T-helper 2 cell treated with Interferon-gamma antibody and Interleukin-4, amounts not matched to agents 5 μg/mL and 100 μg/mL, for 36 hours (primary cell): ENCODE results near the gene LMX1A.

Experiments used
- DNase-seq: peaks from one replicate; pipeline ENCODE4 v3.0.0; 2021; ENCODE audit warnings: low spot score
- H3K27ac Mint-ChIP-seq: one replicate; pipeline ENCODE4 v1.8.0; 2021; ENCODE audit warnings: mild to moderate bottlenecking, mixed read lengths
- H3K27me3 Mint-ChIP-seq: one replicate; pipeline ENCODE4 v1.8.0; 2021; ENCODE audit warnings: low read depth, mixed read lengths
- H3K36me3 Mint-ChIP-seq: one replicate; pipeline ENCODE4 v1.8.0; 2021; ENCODE audit warnings: low read depth, mixed read lengths
- H3K4me1 Mint-ChIP-seq: one replicate; pipeline ENCODE4 v1.8.0; 2021; ENCODE audit warnings: low read depth, mixed read lengths
- H3K4me3 Mint-ChIP-seq: one replicate; pipeline ENCODE4 v1.8.0; 2022; ENCODE audit warnings: mild to moderate bottlenecking, moderate library complexity, mixed read lengths
- H3K9me3 Mint-ChIP-seq: one replicate; pipeline ENCODE4 v1.8.0; 2021; ENCODE audit warnings: mixed read lengths

LMX1A gene

DNA sequence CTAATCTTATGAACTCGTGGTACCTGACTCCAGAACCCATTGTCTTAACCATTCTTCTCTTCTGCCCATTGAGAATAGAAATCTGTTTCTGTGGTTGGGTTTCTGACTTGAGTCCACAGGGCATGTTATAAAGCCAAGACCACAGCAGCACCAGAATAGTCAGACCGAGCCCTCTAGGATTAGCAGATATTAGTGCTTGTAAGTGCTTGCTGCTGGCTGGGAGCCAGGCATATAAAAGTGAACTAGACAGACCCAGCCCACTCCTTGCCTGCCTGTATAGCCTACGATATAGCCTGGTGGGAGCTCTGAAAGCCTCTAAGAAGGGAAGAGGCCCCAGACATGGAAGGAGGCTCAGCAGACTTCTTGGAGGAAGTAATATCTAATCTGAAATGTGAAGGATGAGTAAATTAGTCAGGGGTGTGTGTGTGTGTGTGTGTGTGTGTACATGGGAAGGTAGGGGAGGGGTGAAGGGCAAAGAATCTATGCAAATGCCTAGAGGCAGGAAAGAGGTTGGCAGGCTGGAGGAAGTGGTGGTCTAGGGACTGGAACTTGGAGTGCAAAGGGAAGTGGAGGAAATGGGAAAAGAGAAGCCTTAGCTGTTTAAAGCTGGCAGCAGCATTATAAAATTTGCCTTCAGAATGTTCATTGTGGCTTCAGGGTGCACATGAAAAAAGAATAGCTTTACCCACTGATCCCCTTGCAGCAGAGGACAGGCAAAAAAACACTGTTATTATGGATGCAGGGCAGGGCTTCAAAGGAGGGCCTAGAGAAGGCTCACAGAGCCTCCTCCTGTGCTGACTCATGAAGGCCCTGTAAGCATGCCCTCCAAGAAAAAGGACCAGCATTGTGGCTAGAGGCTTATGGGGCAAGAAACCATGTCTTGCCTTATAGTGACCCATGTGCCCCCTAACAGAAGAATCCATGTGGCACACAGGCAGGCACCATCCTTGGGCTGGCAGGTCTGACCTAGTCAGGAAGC, 169.2 kb downstream of the LMX1A start:
- no peak for DNase-seq
- no peak overlapping the region for H3K27ac Mint-ChIP-seq
- no peak overlapping the region for H3K4me3 Mint-ChIP-seq
- H3K4me1 Mint-ChIP-seq, result no peaks in the 10 kb centered on the region
- H3K9me3 Mint-ChIP-seq, result peaks cover 4% of the 10 kb centered on the region
- H3K36me3 Mint-ChIP-seq, result no peaks in the 10 kb centered on the region
- no peaks in the 10 kb centered on the region for H3K27me3 Mint-ChIP-seq

- no peaks in the 10 kb centered on the region for H3K4me1 Mint-ChIP-seq
- no peak for DNase-seq
- H3K27me3 Mint-ChIP-seq, result no peaks in the 10 kb centered on the region
- H3K27ac Mint-ChIP-seq, result no peak overlapping the region
- H3K9me3 Mint-ChIP-seq, result peaks cover 5% of the 10 kb centered on the region
- no peaks in the 10 kb centered on the region for H3K36me3 Mint-ChIP-seq
- no peak overlapping the region for H3K4me3 Mint-ChIP-seq
These were observed 171.2 kb downstream of the LMX1A start for GRCh38 chr1:165185161-165185889.

DNA sequence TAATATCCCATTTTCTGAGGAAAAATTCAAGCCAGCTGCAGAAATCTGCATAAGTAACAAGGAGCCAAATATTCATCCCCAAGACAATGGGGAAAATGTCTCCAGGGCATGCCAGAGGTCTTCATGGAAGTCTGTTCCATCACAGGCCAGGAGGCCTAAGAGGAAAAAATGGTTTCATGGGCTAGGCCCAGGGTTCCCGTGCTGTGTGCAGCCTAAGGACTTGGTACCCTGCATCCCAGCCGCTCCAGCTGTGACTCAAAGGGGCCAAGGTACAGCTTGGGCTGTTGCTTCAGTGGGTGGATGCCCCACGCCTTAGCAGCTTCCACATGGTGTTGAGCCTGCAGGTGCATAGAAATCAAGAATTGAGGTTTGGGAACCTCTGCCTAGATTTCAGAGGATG, 173.5 kb downstream of the LMX1A start:
- DNase-seq, result no peak
- Mint-ChIP-seq H3K4me3 (no peak overlapping the region), H3K36me3 (no peaks in the 10 kb centered on the region), H3K9me3 (peaks cover 5% of the 10 kb centered on the region), H3K27ac (no peak overlapping the region), H3K27me3 (no peaks in the 10 kb centered on the region), H3K4me1 (no peaks in the 10 kb centered on the region)

GRCh38 chr1:165179306-165179705, 177.2 kb downstream of the LMX1A start:
- no peak for DNase-seq
- H3K36me3 Mint-ChIP-seq, result no peaks in the 10 kb centered on the region

DNA sequence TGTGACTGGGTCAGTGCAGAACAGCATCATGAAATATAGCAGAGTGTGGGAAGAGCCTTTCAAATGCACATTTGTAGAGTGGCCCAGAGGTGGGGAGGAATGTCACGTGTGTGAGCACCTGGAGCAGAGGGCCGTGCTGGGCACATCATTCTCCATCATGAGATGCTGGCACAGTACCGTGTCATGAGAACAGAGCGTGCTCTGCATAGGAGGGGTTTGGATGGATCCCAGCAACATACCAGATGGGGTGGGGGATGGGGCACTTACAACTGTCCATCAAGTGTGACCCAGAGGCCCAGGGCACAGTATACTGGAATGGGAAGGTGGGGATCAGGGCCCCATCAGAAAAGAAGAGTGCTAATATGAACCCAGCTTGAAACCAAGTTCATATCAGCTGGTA, 182.0 kb downstream of the LMX1A start:
- H3K4me1 Mint-ChIP-seq, result no peaks in the 10 kb centered on the region
- H3K9me3 Mint-ChIP-seq, result no peaks in the 10 kb centered on the region
- no peak overlapping the region for H3K27ac Mint-ChIP-seq
- no peaks in the 10 kb centered on the region for H3K36me3 Mint-ChIP-seq
- no peak for DNase-seq
- H3K4me3 Mint-ChIP-seq, result no peak overlapping the region
- no peaks in the 10 kb centered on the region for H3K27me3 Mint-ChIP-seq

More at GRCh38 chr1:165179306-165179705, 177.2 kb downstream of the LMX1A start:
- Mint-ChIP-seq H3K9me3 (peaks cover 5% of the 10 kb centered on the region), H3K4me1 (no peaks in the 10 kb centered on the region), H3K27me3 (no peaks in the 10 kb centered on the region), H3K4me3 (no peak overlapping the region), H3K27ac (no peak overlapping the region)

DNA sequence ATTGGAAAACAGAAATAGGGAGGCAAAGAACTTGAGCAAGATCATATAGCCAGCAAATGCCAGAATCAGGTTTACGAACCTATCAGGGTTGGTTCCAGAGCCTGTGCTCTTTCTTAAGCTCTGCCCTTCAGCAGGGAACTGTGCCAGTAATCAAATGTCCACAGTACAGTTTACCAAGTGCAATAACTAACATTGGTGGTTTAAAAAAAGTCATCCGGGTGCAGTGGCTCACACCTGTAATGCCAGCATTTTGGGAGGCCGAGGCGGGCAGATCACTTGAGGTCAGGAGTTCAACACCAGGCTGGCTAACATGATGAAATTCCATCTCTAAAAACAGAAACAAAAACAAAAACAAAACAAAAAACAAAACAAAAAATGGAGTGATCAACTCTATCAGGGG, 182.7 kb downstream of the LMX1A start:
- no peaks in the 10 kb centered on the region for H3K9me3 Mint-ChIP-seq
- H3K4me1 Mint-ChIP-seq, result no peaks in the 10 kb centered on the region
- H3K4me3 Mint-ChIP-seq, result no peak overlapping the region
- no peak for DNase-seq
- no peak overlapping the region for H3K27ac Mint-ChIP-seq
- H3K27me3 Mint-ChIP-seq, result no peaks in the 10 kb centered on the region
- no peaks in the 10 kb centered on the region for H3K36me3 Mint-ChIP-seq

- Mint-ChIP-seq H3K27me3 (no peaks in the 10 kb centered on the region), H3K9me3 (no peaks in the 10 kb centered on the region), H3K4me1 (no peaks in the 10 kb centered on the region), H3K4me3 (no peak overlapping the region), H3K27ac (no peak overlapping the region), H3K36me3 (no peaks in the 10 kb centered on the region)
- no peak for DNase-seq
These were observed 183.1 kb downstream of the LMX1A start for GRCh38 chr1:165173409-165173808.

DNA sequence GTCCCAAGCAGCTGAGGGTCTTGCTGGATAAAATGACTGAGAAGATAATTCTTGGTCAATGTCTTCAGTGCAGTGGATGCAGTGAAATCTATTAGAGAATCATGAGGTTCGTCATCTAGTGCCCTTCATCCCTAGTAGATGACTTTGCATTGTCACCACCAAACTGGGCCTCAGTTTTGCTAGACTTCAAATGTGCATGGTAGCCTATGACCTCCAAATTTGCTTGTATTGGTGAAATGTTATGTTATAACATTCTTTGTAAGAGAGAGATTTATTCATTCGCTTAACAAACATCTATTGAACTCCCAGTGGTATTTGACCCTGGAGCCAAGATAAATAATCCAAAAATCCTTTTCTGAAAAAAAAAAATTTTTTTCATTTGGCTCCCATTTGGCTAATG, 183.8 kb downstream of the LMX1A start:
- no peak overlapping the region for H3K27ac Mint-ChIP-seq
- no peaks in the 10 kb centered on the region for H3K4me1 Mint-ChIP-seq
- no peak for DNase-seq
- H3K36me3 Mint-ChIP-seq, result no peaks in the 10 kb centered on the region
- H3K9me3 Mint-ChIP-seq, result no peaks in the 10 kb centered on the region
- H3K4me3 Mint-ChIP-seq, result no peak overlapping the region
- no peaks in the 10 kb centered on the region for H3K27me3 Mint-ChIP-seq

DNA sequence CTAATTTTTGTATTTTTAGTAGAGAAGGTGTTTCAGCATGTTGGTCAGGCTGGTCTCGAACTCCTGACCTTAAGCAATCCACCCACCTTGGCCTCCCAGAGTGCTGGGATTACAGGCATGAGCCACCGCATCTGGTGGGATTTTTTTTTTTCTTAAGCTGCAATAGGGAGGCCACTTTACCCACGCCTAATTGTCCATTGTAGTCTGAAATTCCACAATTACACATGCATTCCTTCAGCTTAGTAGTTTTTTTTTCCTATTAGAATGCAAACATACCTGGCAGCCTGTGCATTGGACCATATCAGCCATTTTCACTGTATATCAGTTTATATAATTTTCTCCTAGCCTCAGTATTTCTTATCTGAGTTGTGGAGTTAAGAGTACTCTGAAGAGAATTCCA, 186.8 kb downstream of the LMX1A start:
- Mint-ChIP-seq H3K27ac (no peak overlapping the region), H3K27me3 (no peaks in the 10 kb centered on the region), H3K4me3 (no peak overlapping the region), H3K9me3 (no peaks in the 10 kb centered on the region), H3K36me3 (no peaks in the 10 kb centered on the region), H3K4me1 (no peaks in the 10 kb centered on the region)
- DNase-seq, result no peak

DNA sequence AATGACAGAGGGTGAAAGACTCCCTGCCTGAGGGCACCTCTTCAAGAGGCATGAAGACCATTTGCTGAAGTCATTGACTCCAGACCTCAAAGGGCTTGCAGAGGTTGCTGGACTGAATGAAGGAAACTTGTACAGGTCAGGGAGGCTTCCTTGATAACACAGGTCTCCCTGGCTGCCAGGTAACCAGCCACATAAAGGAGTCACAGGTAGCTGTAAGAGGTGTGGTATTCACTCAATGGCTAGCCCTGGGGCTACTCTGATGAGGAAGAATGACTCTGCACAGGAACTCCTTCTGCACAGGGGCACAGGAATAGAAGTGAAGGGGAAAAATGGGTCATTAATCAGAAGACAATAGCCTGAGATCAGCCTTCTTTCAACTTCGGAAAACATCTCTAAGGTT, 187.5 kb downstream of the LMX1A start:
- H3K9me3 Mint-ChIP-seq, result no peaks in the 10 kb centered on the region
- no peaks in the 10 kb centered on the region for H3K27me3 Mint-ChIP-seq
- H3K36me3 Mint-ChIP-seq, result no peaks in the 10 kb centered on the region
- no peak for DNase-seq
- H3K4me1 Mint-ChIP-seq, result no peaks in the 10 kb centered on the region
- H3K27ac Mint-ChIP-seq, result no peak overlapping the region
- no peak overlapping the region for H3K4me3 Mint-ChIP-seq

GRCh38 chr1:165168467-165168866, 188.0 kb downstream of the LMX1A start:
- H3K27ac Mint-ChIP-seq, result no peak overlapping the region
- H3K9me3 Mint-ChIP-seq, result no peaks in the 10 kb centered on the region
- H3K36me3 Mint-ChIP-seq, result no peaks in the 10 kb centered on the region
- H3K4me3 Mint-ChIP-seq, result no peak overlapping the region
- no peaks in the 10 kb centered on the region for H3K4me1 Mint-ChIP-seq
- H3K27me3 Mint-ChIP-seq, result no peaks in the 10 kb centered on the region
- DNase-seq, result no peak

DNA sequence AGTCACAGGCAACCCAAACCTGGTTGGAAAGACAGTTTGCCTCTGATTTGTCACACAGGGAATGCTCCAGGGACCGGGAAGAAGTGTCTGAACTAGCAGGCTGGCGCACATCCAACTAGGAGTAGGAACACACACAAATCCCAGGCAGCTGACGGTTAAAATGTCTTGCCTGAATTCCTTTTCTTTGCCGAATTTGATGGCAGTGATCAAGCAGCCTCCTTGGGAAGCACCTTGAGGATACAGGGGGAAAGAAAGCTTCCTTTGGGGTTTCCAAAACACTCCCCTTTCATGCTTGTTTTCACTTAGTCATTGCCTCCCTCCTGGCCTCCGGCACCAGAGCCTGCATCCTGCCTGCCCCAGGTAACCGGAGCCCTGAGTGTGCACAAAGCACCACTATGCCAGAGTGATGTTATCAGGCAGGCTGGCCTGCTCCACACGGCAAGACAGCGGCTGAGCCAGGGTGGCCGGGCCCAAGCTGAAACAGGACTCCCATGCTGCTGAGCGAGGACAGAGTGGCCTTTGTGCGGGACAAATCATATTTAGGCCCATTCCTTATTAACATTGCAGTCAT, 193.8 kb downstream of the LMX1A start:
- DNase-seq, result no peak

GRCh38 chr1:165161130-165161529, 195.4 kb downstream of the LMX1A start:
- H3K4me3 Mint-ChIP-seq, result no peak overlapping the region
- H3K9me3 Mint-ChIP-seq, result no peaks in the 10 kb centered on the region
- no peaks in the 10 kb centered on the region for H3K36me3 Mint-ChIP-seq
- no peak overlapping the region for H3K27ac Mint-ChIP-seq
- H3K27me3 Mint-ChIP-seq, result no peaks in the 10 kb centered on the region
- no peak for DNase-seq
- H3K4me1 Mint-ChIP-seq, result no peaks in the 10 kb centered on the region

More for the DNA sequence above, 193.8 kb downstream of the LMX1A start:
- Mint-ChIP-seq H3K27ac (no peak overlapping the region), H3K4me3 (no peak overlapping the region), H3K27me3 (no peaks in the 10 kb centered on the region), H3K36me3 (no peaks in the 10 kb centered on the region), H3K9me3 (no peaks in the 10 kb centered on the region), H3K4me1 (no peaks in the 10 kb centered on the region)

GRCh38 chr1:165153182-165153581, 203.3 kb downstream of the LMX1A start:
- DNase-seq, result no peak
- Mint-ChIP-seq H3K4me1 (no peaks in the 10 kb centered on the region), H3K27ac (no peak overlapping the region), H3K27me3 (no peaks in the 10 kb centered on the region), H3K4me3 (no peak overlapping the region), H3K9me3 (no peaks in the 10 kb centered on the region), H3K36me3 (no peaks in the 10 kb centered on the region)
